K562 (cell line): ENCODE data around the gene VIT. TPM values are rescaled to one million over a fixed set of nuclear protein-coding genes. Genes with fewer than 3 reads are reported as not detected.

Source experiments
- ARID3B ChIP-seq: fragments of 250-450 bp; sonication (Bioruptor Pico); IDR thresholded peaks from 2 replicates; pipeline ENCODE4 v1.4.0; 2020; ENCODE audit warnings: borderline replicate concordance
- BCL6 ChIP-seq: fragments of 250-450 bp; sonication (Bioruptor Pico); IDR thresholded peaks from 2 replicates; pipeline ENCODE4 v1.4.0; 2020
- C11orf30 ChIP-seq: fragments of 450-650 bp; IDR thresholded peaks from 2 replicates; pipeline ENCODE4 v1.6.1; 2016; ENCODE audit warnings: low read depth, mild to moderate bottlenecking
- CHD1 ChIP-seq: fragments of 200-600 bp; sonication (generic); IDR thresholded peaks from one replicate; pipeline ENCODE4 v1.6.1; 2012; ENCODE audit warnings: mild to moderate bottlenecking, moderate library complexity, low read length, inconsistent platforms
- CTBP1 ChIP-seq: fragments of 450-650 bp; IDR thresholded peaks from 2 replicates; pipeline ENCODE4 v1.6.1; 2016; ENCODE audit warnings: borderline replicate concordance
- HMGN3 ChIP-seq: IDR thresholded peaks from 2 replicates; pipeline ENCODE4 v1.6.1; 2011; ENCODE audit warnings: borderline replicate concordance, low read depth, mild to moderate bottlenecking, mixed read lengths, low read length; ENCODE audit not compliant: insufficient read length; ENCODE audit errors: extremely low read depth
- HNRNPH1 ChIP-seq: fragments of 200-400 bp; formaldehyde crosslinking; optimal IDR thresholded peaks from 2 replicates; pipeline ENCODE3; 2017; ENCODE audit warnings: low read depth, mild to moderate bottlenecking, low read length, moderate library complexity
- POLR2A ChIP-seq: fragments of 450-650 bp; conservative IDR thresholded peaks from 2 replicates; pipeline ENCODE4 v1.6.1; 2016
- RAD21 ChIP-seq, 2 experiments: fragments of 250-450 bp in 1 of 2; fragments of 450-650 bp in 1 of 2; sonication (Bioruptor Pico) in 1 of 2; formaldehyde crosslinking in 1 of 2; IDR thresholded peaks in 1 of 2; conservative IDR thresholded peaks in 1 of 2; 2 replicates each; pipeline versions ENCODE4 v1.4.0 to v1.8.0; 2020 to 2022; ENCODE audit warnings: mild to moderate bottlenecking in 2 of 2, moderate library complexity in 1 of 2
- REST ChIP-seq, 2 experiments: fragments of 450-650 bp; formaldehyde crosslinking in 1 of 2; IDR thresholded peaks; 2 replicates each; pipeline versions ENCODE4 v1.4.0 to v1.6.1; 2014 to 2020; ENCODE audit warnings: mild to moderate bottlenecking in 2 of 2, borderline replicate concordance in 1 of 2, low read depth in 1 of 2
- TCF7L2 ChIP-seq: fragments of 150-350 bp; IDR thresholded peaks from 2 replicates; pipeline ENCODE4 v1.6.1; 2016; ENCODE audit warnings: low read depth, mild to moderate bottlenecking, low read length, moderate library complexity
- U2AF2 ChIP-seq: fragments of 200-400 bp; formaldehyde crosslinking; optimal IDR thresholded peaks from 2 replicates; pipeline ENCODE3; 2017; ENCODE audit warnings: low read depth, mild to moderate bottlenecking, low read length
- WHSC1 ChIP-seq: IDR thresholded peaks from one replicate; pipeline ENCODE4 v1.6.1; 2012; ENCODE audit warnings: low read length, control low read depth, inconsistent platforms
- XRCC4 ChIP-seq: IDR thresholded peaks from one replicate; pipeline ENCODE4 v1.6.1; 2011; ENCODE audit not compliant: insufficient read depth, insufficient read length; ENCODE audit errors: extremely low read depth
- polyA plus RNA-seq, 8 experiments: library from polyadenylated mRNA; depleted of rRNA in 4 of 8; stranded (reverse) in 5 of 8; unstranded in 3 of 8; fragments of >200 nt; fragmentation: Nextera tagmentation in 2 of 8; fragmentation: Illumina TruSeq in 1 of 8; extraction: Ambion mirVana in 2 of 8; extraction: Trizol in 1 of 8; gene quantifications; 2 replicates each; pipeline versions ENCODE4 v1.2.1 to v1.2.3, GENCODE V29; 2011 to 2014; ENCODE audit warnings: inconsistent platforms in 1 of 8, missing spikeins in 1 of 8
- total RNA-seq, 7 experiments: library from RNA; depleted of rRNA in 6 of 7; stranded (reverse); fragments of >200 nt in 6 of 7; fragmentation: Illumina TruSeq in 2 of 7; extraction: Trizol in 2 of 7; gene quantifications; 2 replicates each; pipeline versions ENCODE4 v1.2.1 to v1.2.3, GENCODE V29; 2011 to 2021; ENCODE audit warnings: low replicate concordance in 1 of 7

The VIT gene
- total and polyA plus RNA-seq, 9 of the 15 experiments (the other 6 are each of a cell fraction or from before 2014, with no cell fraction given): not detected

GRCh38 chr2:36770542-36771287 lies 74.2 kb downstream of the VIT start (continued):
- TF ChIP-seq REST (IDR thresholded peaks at IDR 0.05; ENCODE audit: borderline replicate concordance): peak; percentile 37; the same call in 1 of the 2 replicates
- TF ChIP-seq REST (CRISPR knock-in tag; IDR thresholded peaks at IDR 0.05; ENCODE audit: low read depth): no peak
- no peak for TF ChIP-seq HMGN3
- no peak for TF ChIP-seq C11orf30
- no peak for TF ChIP-seq U2AF2
- no peak for TF ChIP-seq ARID3B (CRISPR knock-in tag)
- TF ChIP-seq HNRNPH1: no peak
- TF ChIP-seq POLR2A: no peak
- TF ChIP-seq BCL6 (CRISPR knock-in tag): no peak
- TF ChIP-seq CHD1: no peak
- peak; percentile 28 to 79; a peak in 2 of 4 replicates for TF ChIP-seq RAD21 (CRISPR knock-in tag; conservative IDR thresholded peaks at IDR 0.05 in 1 of 2, IDR thresholded peaks at IDR 0.05 in 1 of 2)
- peak; percentile 44; the same call in 1 of the 2 replicates for TF ChIP-seq CTBP1
- TF ChIP-seq TCF7L2: no peak
- no peak for TF ChIP-seq XRCC4
- TF ChIP-seq WHSC1: no peak
